ENCODE results near the gene PLXNB2. TPM values are rescaled to one million over a fixed set of nuclear protein-coding genes. Genes with fewer than 3 reads are reported as not detected.
A peak's percentile ranks its signal among the peaks of the same experiment; 100 is the strongest.

PLXNB2 gene
- total and polyA plus RNA-seq, 2 of the 4 experiments (the other 2 are of a cell fraction), result 73.1 to 202 TPM

GRCh38 chr22:50341977-50342650 is 34.7 kb upstream of the PLXNB2 start:
- peak overlapping the region; percentile 26 for H3K23ac ChIP-seq (ENCODE audit: low read depth, low read length)
- peak overlapping the region; percentile 83 for H3K14ac ChIP-seq (replicated peaks; ENCODE audit: low read depth, low read length)
- H3K79me1 ChIP-seq (ENCODE audit: low read depth in 1 of 2, low read length in 2 of 2), result peaks cover 19 to 47% of the 10 kb centered on the region in 2 experiments
- peak overlapping the region; percentile 5; the same call in 1 of the 2 replicates for H4K5ac ChIP-seq (ENCODE audit: low read depth, low read length)
- no peak overlapping the region; the same call in 1 of the 2 replicates for H2BK20ac ChIP-seq (ENCODE audit: low read depth, low read length)
- peak overlapping the region; percentile 44 for H3K9ac ChIP-seq (ENCODE audit: low read depth, low read length)
- ATAC-seq (ENCODE audit: low read depth) (peak; percentile 79), DNase-seq (peak; percentile 75)
- H3K9me1 ChIP-seq (ENCODE audit: insufficient read depth, low read length), result peaks cover 39% of the 10 kb centered on the region
- WGBS, 2 experiments (ENCODE audit: extremely low coverage in 2 of 2, insufficient read length in 1 of 2), result 3% methylated on average over 11 of the region's 26 CpGs; no CpG with 5 or more reads in 1 of the 2 experiments
- H3K4me1 ChIP-seq (ENCODE audit: control insufficient read depth, insufficient read depth, low read length), result peaks cover 5% of the 10 kb centered on the region; the same call in 1 of the 2 replicates
- peak overlapping the region; percentile 73 for H3K4ac ChIP-seq (ENCODE audit: low read depth, low read length)
- BruUV-seq (replicated peaks), result no TSS peak
- peaks cover 16% of the 10 kb centered on the region for H4K20me1 ChIP-seq (ENCODE audit: insufficient read depth, low read length)
- H4K8ac ChIP-seq (ENCODE audit: low read depth in 2 of 2, low read length in 2 of 2), result peak overlapping the region; percentile 79 to 90; a peak in 3 of 4 replicates
- peak overlapping the region; percentile 57 for H3K4me3 ChIP-seq (ENCODE audit: insufficient read depth, low read depth, low read length)
- H2AK9ac ChIP-seq (replicated peaks; ENCODE audit: low read depth, low read length, poor library complexity), result peak overlapping the region; percentile 88
- TF ChIP-seq USF2 (IDR thresholded peaks at IDR 0.05; ENCODE audit: low read depth, low read length) (no peak), SMC3 (IDR thresholded peaks at IDR 0.05; ENCODE audit: low read depth, low read length) (peak; percentile 83), RAD21 (IDR thresholded peaks at IDR 0.05; ENCODE audit: low read length) (peak; percentile 93), CTCF (conservative IDR thresholded peaks at IDR 0.05; ENCODE audit: low read depth, low read length) (peak; percentile 99), MAZ (IDR thresholded peaks at IDR 0.05; ENCODE audit: borderline replicate concordance, low read depth, low read length) (0 out of 2 replicates have a peak, but pooled peaks have one; percentile 15)
- peak overlapping the region; percentile 48 for H2BK5ac ChIP-seq (ENCODE audit: low read depth, low read length, poor library complexity, severe bottlenecking)
- H2AFZ ChIP-seq (replicated peaks; ENCODE audit: low read length, poor library complexity), result peak overlapping the region; percentile 87
- 0 out of 2 replicates have a peak overlapping the region, but pooled peaks have one; percentile 36 for H2BK120ac ChIP-seq (ENCODE audit: low read depth, low read length)
- H3K27ac ChIP-seq (ENCODE audit: insufficient read depth, low read length), result no peak overlapping the region; the same call in 1 of the 2 replicates
- 0 out of 2 replicates have a peak overlapping the region, but pooled peaks have one; percentile 38 for H2AK5ac ChIP-seq (ENCODE audit: low read depth, low read length)
- peak overlapping the region; percentile 5; the same call in 1 of the 2 replicates for H4K91ac ChIP-seq (ENCODE audit: insufficient read depth, low read depth, low read length)
- no peak overlapping the region for H2BK15ac ChIP-seq (ENCODE audit: low read depth, low read length)
- H3K9me3 ChIP-seq (ENCODE audit: control insufficient read depth, insufficient read depth, low read length), result no peaks in the 10 kb centered on the region
- dilution Hi-C loops (cut with HindIII; ENCODE audit: low sequenced_read_pairs, unreplicated experiment) (no loop called here), in situ Hi-C loops (cut with MboI; ENCODE audit: low sequenced_read_pairs) (no loop called here), intact Hi-C loops (cut with micrococcal nuclease) (loop anchor here (1.0 kb wide), 1 partner anchor 90 kb away; no protein-coding TSS in a partner anchor)
- no peak overlapping the region for H3K18ac ChIP-seq (ENCODE audit: low read depth, low read length)
- no peaks in the 10 kb centered on the region for H3K27me3 ChIP-seq (ENCODE audit: control insufficient read depth, insufficient read depth, low read length)
- POLR2A ChIA-PET (ENCODE audit: unreplicated experiment), result interaction anchor here (0.6 kb wide), 1 partner anchor 74 kb away, joined by 7 read pairs; no protein-coding TSS in a partner anchor
- CTCF ChIA-PET, result interaction anchor here (0.6 to 2.2 kb wide), 7 partner anchors 10 to 320 kb away, joined by 3 to 10 read pairs (median 3); partner anchors contain the start of gene HDAC10
- no peaks in the 10 kb centered on the region; the same call in 1 of the 2 replicates for H3K36me3 ChIP-seq (ENCODE audit: control insufficient read depth, insufficient read depth, low read length)
- H3K4me2 ChIP-seq (ENCODE audit: low read depth, low read length), result peak overlapping the region; percentile 87
- peak overlapping the region; percentile 68 for H3K56ac ChIP-seq (ENCODE audit: extremely low read depth, insufficient read depth, low read length)
